Epithelial cell of esophagus (primary cell): ENCODE data around the gene ZNF165.

ENCODE experiments used
- DNase-seq: peaks from one replicate; pipeline ENCODE4 v3.0.0; 2010; ENCODE audit warnings: low read depth
- H3K4me3 ChIP-seq: 2 replicates; pipeline ENCODE4 v1.5.1; 2011; ENCODE audit warnings: mild to moderate bottlenecking, low read length, control low read depth
- TF ChIP-seq, protein P1 (sequence below): IDR thresholded peaks from 2 replicates; pipeline ENCODE4 v1.5.1; 2011; ENCODE audit warnings: low read depth, mild to moderate bottlenecking, low read length, control low read depth, inconsistent platforms; ENCODE audit not compliant: insufficient read depth; ENCODE audit errors: missing control alignments

Gene ZNF165

DNA sequence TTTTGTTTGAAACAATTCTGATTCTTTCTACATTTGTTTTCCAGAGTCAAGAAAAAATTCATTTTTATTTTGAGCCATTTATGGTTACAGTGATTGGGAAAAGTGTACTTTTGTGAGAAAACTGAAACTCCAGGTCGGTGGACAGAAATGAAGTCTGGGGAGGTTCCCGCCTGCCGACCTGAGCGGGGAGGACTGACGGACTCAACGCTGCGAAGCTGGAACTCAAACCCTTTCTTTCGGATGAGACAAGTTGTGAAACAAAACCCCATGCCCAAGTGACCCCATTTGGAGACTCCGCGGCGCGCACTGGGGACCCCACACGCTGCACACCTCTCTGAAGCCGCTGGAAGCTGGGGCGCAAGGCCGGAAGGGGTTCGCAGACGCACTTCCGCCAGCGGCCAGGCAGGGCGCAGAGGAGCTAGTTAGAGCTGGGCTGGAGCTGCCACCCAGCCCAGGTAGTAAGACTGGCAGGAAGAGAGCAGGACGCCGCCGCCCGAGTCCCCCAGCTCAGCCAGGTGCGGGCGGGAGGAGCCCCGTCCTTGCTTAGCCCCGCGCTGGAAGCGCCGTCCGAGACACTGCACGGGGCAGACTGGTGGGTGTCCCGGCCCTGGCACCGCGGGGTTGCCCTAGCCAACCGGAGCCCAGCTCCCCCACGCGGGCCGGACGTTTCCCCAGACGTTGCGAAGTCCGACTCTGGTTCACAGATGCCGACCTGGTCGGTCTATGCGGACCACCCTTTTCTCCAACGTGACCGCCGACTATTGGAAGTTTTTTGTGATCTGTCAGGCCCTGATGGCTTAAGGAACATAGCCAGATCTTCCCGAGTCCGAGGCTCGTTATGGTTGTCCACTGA lies 24.2 kb downstream of the ZNF165 start:
- TF ChIP-seq, protein P1, sequence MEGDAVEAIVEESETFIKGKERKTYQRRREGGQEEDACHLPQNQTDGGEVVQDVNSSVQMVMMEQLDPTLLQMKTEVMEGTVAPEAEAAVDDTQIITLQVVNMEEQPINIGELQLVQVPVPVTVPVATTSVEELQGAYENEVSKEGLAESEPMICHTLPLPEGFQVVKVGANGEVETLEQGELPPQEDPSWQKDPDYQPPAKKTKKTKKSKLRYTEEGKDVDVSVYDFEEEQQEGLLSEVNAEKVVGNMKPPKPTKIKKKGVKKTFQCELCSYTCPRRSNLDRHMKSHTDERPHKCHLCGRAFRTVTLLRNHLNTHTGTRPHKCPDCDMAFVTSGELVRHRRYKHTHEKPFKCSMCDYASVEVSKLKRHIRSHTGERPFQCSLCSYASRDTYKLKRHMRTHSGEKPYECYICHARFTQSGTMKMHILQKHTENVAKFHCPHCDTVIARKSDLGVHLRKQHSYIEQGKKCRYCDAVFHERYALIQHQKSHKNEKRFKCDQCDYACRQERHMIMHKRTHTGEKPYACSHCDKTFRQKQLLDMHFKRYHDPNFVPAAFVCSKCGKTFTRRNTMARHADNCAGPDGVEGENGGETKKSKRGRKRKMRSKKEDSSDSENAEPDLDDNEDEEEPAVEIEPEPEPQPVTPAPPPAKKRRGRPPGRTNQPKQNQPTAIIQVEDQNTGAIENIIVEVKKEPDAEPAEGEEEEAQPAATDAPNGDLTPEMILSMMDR, result peak; percentile 71
- peak overlapping the region; percentile 55 for H3K4me3 ChIP-seq
- DNase-seq, result peak; percentile 88

DNA sequence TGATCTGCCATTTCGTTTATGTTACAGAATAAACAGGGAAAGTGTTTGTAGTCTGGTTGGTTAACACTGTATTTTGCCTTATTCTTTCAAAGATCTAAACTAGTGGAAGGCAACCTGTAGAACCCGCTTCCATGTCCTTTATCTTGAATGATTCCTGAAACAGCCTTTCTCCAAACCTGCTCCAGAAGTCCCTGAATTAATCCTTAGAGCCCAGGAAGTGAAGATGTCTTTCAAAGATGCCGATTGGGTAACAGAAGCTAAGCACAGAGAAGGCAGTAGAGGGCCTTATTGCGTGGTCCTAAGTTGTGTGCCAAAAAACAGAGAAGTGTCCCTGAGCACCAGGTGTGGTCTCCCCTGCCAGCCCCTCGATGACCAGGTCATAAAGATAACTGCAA lies 24.9 kb downstream of the ZNF165 start:
- TF ChIP-seq, protein P1, result no peak
- H3K4me3 ChIP-seq, result peak overlapping the region; percentile 55
- peak; percentile 29 for DNase-seq

DNA sequence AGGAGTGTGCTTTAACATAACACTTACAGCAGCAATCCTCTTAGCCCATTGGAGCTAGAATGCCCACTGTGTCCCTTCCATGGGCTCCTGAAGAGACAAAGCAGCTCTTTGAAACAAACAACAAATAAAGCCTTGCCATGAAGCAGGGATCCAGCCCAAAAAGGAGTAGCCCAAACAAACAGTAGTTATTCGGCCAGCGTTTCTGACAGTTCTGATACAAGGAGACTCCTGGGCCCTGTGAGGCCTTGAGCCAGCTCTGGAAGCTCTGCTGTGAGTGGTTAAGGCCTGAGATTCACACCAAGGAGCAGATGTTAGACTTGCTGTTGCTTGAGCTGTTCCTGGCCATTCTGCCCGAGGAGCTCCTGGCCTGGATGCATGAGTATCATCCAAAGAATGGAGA lies 27.1 kb downstream of the ZNF165 start:
- H3K4me3 ChIP-seq, result no peak overlapping the region
- TF ChIP-seq, protein P1, result no peak
- DNase-seq, result no peak

DNA sequence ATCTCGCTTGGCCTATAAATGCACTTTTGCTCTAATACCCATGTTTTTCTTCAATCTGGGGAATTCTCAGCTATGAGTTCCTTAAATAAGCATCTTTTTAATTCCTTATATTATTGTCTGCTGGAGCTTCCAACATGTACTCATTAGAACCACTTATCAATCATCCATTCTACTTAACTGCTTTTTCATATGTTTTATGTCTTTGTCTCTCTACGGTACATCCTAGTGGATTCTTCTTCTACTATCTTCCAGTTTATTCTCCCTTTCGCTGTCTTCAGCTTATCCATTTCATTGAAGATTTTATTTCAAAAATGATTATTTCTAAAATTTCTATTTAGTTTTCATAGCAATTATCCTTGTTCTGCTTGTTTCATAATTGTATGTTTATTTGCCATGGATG lies 31.6 kb downstream of the ZNF165 start:
- TF ChIP-seq, protein P1, result no peak
- H3K4me3 ChIP-seq, result no peak overlapping the region
- DNase-seq, result no peak

DNA sequence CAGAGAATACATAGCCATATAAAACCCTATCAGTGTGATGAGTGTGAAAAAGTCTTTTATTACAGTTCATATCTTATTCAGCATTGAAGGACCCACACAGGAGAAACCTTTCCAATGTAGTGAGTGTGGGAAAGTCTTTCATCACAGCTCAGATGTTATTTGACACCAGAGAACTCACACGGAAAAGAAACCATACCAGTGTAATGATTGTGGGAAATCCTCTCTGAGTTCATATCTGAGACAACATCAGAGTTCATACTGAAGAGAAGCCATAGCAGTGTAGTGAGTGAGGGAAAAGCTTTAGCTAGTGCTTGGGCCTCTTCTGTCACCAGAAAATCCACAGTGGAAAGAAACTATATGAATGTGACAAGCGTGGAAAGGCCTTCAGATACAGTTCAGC lies 35.4 kb downstream of the ZNF165 start:
- TF ChIP-seq, protein P1, result no peak
- no peak overlapping the region for H3K4me3 ChIP-seq
- DNase-seq, result no peak

DNA sequence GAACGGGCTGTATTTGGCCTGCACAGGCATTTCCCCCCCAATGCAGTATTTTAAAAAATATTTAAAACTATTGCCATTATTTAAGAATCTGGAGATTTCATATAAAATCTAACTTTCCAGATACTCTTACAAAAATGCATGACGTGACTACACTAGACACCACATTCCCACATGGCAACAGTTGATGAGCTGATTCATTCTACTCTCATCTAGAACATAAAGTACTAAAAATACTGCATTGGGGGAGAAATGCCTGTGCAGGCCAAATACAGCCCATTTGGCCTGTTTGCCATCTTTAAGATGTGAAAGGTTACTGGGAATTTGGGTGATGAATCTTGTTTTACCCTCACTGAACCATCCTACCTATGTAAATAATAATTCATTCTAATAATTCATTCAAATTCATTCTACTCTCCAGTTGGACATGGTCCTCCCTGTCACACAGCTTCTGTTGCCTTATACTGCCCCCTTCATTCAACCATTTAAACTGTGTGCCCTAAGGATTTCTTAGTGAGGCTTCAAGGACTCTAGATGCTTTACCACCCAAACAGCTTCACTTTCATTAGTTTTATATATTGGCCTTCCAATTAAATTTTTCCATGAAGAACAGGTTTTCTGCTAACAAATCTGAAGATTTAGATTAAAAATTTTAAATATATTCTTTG lies 37.1 kb downstream of the ZNF165 start:
- TF ChIP-seq, protein P1, result no peak
- no peak overlapping the region for H3K4me3 ChIP-seq
- no peak for DNase-seq
